HG03565 (cell line): ENCODE measurements around the gene CYP8B1.
A peak's percentile ranks its signal among the peaks of the same experiment; 100 is the strongest.
"Not testable (repeated sequence)": the region's sequence is repeated elsewhere in the genome, so short reads cannot be mapped to it uniquely, and the experiment has no call there.

Experiments
- ATAC-seq: cut with Tn5 transposase; IDR thresholded peaks from one replicate; pipeline ENCODE4 v1.9.1; 2021; ENCODE audit warnings: mild to moderate bottlenecking, moderate library complexity; ENCODE audit not compliant: unreplicated experiment

The CYP8B1 gene

GRCh38 chr3:42887084-42887483 lies 11.4 kb upstream of the CYP8B1 start:
- ATAC-seq = no peak

GRCh38 chr3:42886294-42886822 lies 10.7 kb upstream of the CYP8B1 start:
- ATAC-seq = no peak

- ATAC-seq = no peak
These were observed 8.6 kb upstream of the CYP8B1 start for GRCh38 chr3:42884324-42884723.

GRCh38 chr3:42883251-42883930 lies 7.7 kb upstream of the CYP8B1 start:
- ATAC-seq = not testable (repeated sequence)

- peak; percentile 95 for ATAC-seq
These were observed 5.1 kb upstream of the CYP8B1 start for GRCh38 chr3:42880601-42881451.

GRCh38 chr3:42880183-42880582 lies 4.5 kb upstream of the CYP8B1 start:
- ATAC-seq = no peak

GRCh38 chr3:42877881-42878280 lies 2.2 kb upstream of the CYP8B1 start:
- no peak for ATAC-seq

GRCh38 chr3:42876940-42877720 lies 1.5 kb upstream of the CYP8B1 start:
- no peak for ATAC-seq

GRCh38 chr3:42876401-42876800 lies 722 bp upstream of the CYP8B1 start:
- no peak for ATAC-seq

GRCh38 chr3:42874749-42875148 lies 930 bp downstream of the CYP8B1 start:
- ATAC-seq = no peak

GRCh38 chr3:42873221-42873982 lies 2.3 kb downstream of the CYP8B1 start:
- no peak for ATAC-seq

GRCh38 chr3:42872718-42873117 lies 3.0 kb downstream of the CYP8B1 start:
- no peak for ATAC-seq

- ATAC-seq = no peak
These were observed 4.0 kb downstream of the CYP8B1 start for GRCh38 chr3:42871592-42872196.

- ATAC-seq = no peak
These were observed 6.8 kb downstream of the CYP8B1 start for GRCh38 chr3:42868841-42869240.

GRCh38 chr3:42867138-42867537 lies 8.5 kb downstream of the CYP8B1 start:
- ATAC-seq = no peak

- ATAC-seq = no peak
These were observed 10.4 kb downstream of the CYP8B1 start for GRCh38 chr3:42865256-42865655.

- ATAC-seq = no peak
These were observed 11.2 kb downstream of the CYP8B1 start for GRCh38 chr3:42864321-42864950.

GRCh38 chr3:42856544-42856943 lies 19.1 kb downstream of the CYP8B1 start:
- ATAC-seq = no peak

GRCh38 chr3:42855547-42856380 lies 19.9 kb downstream of the CYP8B1 start:
- no peak for ATAC-seq
